GM12892 (cell line): ENCODE results near the gene SHISA6.

Experiments used
- POLR2A ChIP-seq: IDR thresholded peaks from 2 replicates; pipeline ENCODE4 v1.6.1; 2011; ENCODE audit warnings: low read depth, low read length, control low read depth
- POLR2AphosphoS5 ChIP-seq: IDR thresholded peaks from 2 replicates; pipeline ENCODE4 v1.6.1; 2011; ENCODE audit warnings: low read depth, low read length, control low read depth
- TAF1 ChIP-seq: IDR thresholded peaks from 2 replicates; pipeline ENCODE4 v1.6.1; 2011; ENCODE audit warnings: low read depth, mild to moderate bottlenecking, control low read depth, low read length, borderline replicate concordance

GRCh38 chr17:11209906-11210305 lies 31.1 kb upstream of the SHISA6 start:
- TF ChIP-seq POLR2AphosphoS5 (no peak), TAF1 (no peak), POLR2A (no peak)
